Heart left ventricle (tissue), 13 donors: Measurements from ENCODE around the gene TRAPPC14.

Experiments
- POLR2A ChIP-seq, 2 donors: fragments of 450-650 bp; IDR thresholded peaks; one replicate each; pipeline ENCODE4 v1.6.1; 2017; ENCODE audit warnings: antibody characterized with exemption in 2 of 2, mild to moderate bottlenecking in 2 of 2, moderate library complexity in 2 of 2
- TF ChIP-seq, protein P1 (sequence below), 12 donors: fragments of 200-600 bp; sonication (generic) in 4 of 12; IDR thresholded peaks; one replicate each; pipeline versions ENCODE4 v1.5.0 to v1.8.0; 2018 to 2022; ENCODE audit warnings: antibody characterized with exemption in 12 of 12, mild to moderate bottlenecking in 5 of 12
- donor health status: ischemic (EF 13 %, LVEDD 7.1; RV severe dilation, severe dysfunction).
- donor health status: DM: no; HTN: yes; CAD: no.
- donor health status: DM: no; HTN: no; CAD: no.
- donor health status: ischemic (EF 25% LVEDD 6.9; RV normal size, moderate dysfunction).
- donor health status: ischemic (EF 25% LVEDD 5.7; RV mildly dilated, moderate dysfunction).
- donor health status: ischemic (EF 35%, LVEDD 5.7; RV mildly dilated, moderate dysfunction).
- donor health status: nonischemic (EF 11% LVEDD 7.7; RV severe dilation, severe dysfunction).
- donor health status: DM: yes; HTN: yes; CAD: no.
- donor health status: PGD.
- donor health status: ischemic (EF 29% LVEDD 5.4; RV normal size, mild dysfunction).
- donor health status: nonischemic (EF 23%, LVEDD 6.1; RV moderate dilation, normal function).

- TF ChIP-seq, protein P1, sequence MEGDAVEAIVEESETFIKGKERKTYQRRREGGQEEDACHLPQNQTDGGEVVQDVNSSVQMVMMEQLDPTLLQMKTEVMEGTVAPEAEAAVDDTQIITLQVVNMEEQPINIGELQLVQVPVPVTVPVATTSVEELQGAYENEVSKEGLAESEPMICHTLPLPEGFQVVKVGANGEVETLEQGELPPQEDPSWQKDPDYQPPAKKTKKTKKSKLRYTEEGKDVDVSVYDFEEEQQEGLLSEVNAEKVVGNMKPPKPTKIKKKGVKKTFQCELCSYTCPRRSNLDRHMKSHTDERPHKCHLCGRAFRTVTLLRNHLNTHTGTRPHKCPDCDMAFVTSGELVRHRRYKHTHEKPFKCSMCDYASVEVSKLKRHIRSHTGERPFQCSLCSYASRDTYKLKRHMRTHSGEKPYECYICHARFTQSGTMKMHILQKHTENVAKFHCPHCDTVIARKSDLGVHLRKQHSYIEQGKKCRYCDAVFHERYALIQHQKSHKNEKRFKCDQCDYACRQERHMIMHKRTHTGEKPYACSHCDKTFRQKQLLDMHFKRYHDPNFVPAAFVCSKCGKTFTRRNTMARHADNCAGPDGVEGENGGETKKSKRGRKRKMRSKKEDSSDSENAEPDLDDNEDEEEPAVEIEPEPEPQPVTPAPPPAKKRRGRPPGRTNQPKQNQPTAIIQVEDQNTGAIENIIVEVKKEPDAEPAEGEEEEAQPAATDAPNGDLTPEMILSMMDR (IDR thresholded peaks at IDR 0.05) = no peak
- TF ChIP-seq POLR2A (IDR thresholded peaks at IDR 0.05) = no peak
These were observed 4.6 kb downstream of the TRAPPC14 start for GRCh38 chr7:100153708-100154535.
